Measurements from ENCODE around the gene SMC3. TPM values are rescaled to one million over a fixed set of nuclear protein-coding genes. Genes with fewer than 3 reads are reported as not detected.

SMC3 gene
- total RNA-seq (2022; extraction: Qiagen RNA extraction) = 37.9 to 67.9 TPM (median 45.2 TPM) in 5 replicates

DNA sequence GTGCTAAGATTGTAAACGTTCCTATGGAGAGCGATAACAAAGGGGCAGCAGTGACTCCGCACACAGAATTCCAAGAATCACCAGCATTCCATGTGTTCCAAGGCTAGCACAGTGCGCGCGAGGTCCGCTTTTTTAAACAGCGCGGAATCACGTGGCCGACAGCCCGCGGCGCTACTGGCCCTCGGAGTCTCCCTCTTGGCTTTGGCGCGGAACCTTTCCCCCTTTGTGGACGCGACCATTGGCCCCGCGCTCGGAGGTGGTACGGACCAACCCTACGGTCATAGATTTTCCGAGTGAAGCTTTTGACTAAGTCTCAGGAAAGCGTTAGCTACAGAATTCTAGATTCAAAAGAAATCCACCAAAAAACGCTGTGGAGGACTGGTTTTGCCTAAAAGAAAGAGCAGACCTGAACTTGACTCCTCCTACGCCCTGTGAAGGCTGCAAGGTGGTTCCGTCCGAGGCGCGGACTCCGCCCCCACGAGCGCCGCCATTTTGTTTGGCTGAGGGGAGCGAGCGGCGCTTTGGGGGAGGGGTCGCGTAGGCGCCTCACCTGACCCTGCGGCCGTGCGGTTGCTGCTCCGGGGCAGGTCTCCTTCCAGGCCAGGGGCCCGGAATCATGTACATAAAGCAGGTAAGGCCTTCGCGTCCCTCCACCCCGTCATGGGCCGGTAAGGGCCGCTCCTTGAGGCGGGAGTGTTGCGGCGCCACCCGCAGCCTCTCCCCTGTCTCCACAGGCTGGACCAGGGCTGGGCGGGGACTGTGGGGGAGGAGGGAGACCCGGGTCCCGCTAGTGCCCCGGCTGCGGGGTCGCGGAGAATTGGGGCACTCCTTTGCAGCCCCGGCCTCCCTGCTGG lies at the start of gene SMC3:
Gene SMC3 (plus strand): TSS at position 495 of the 854 bp plus-strand sequence. CDS start 122 bp downstream, at position 617.

DNA sequence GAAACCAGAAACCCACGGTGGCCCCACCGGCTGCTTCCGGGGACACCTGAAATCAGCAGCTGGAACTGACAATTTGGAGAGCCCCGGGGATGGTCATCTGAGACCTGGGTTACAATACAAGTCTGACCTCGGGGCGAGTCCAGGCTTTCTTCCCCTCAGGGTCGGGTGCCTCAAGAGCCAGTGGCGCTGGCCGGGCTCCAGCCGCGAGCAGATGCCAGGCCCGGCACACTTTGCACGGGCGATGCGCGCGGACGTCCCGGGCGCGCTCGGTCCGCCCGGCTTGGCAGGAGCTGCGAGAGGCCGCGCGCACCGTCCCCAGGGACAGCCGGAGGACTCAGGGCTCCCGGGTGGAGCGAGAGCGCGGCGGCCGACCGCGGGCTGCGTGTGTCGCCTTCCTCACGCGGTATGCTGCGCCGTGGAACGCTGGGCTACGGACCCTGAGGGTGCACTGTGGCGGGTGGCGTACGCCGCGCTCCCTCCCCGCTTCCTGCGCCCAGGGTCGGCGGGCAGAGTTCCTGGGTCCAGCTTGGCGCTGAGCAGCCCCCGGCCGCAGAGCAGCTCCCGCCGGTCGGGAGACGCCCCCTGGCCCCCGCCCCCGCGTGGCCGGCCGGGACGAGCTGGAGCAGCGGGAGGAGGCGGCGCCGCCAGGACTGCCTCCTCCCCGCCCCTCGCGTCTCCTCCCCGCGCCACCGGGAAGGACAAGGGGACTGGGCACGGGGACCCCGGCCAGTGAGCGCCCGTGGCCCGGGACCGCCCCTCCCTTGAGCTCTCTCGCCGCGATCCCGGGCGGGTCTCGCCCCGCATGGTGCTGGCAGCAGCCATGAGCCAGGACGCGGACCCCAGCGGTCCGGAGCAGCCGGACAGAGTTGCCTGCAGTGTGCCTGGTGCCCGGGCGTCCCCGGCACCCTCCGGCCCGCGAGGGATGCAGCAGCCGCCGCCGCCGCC lies 76.4 kb downstream of the SMC3 start, which contains the start of gene RBM20:
Gene RBM20 (plus strand): TSS at position 684 of the 945 bp plus-strand sequence. CDS start 119 bp downstream, at position 803.

Other genes with a start within 250 kb of the SMC3 start
- gene DUSP5, start 69.8 kb upstream of the SMC3 start, total RNA-seq (2022; extraction: Qiagen RNA extraction) = 81.6 to 136 TPM (median 112 TPM) in 5 replicates
- 1.1 to 1.7 TPM (median 1.5 TPM) in 5 replicates for gene RBM20, start 76.6 kb downstream of the SMC3 start, total RNA-seq (2022; extraction: Qiagen RNA extraction)

All from A549 treated with CORT108297 at 1 μM for 4 hours (cell line).